GM23338 (cell line): Measurements from ENCODE around the gene ITGA3.

Experiments used
- CREB1 ChIP-seq: fragments of 250-450 bp; sonication (Bioruptor Pico); IDR thresholded peaks from 2 replicates; pipeline ENCODE4 v1.5.0; 2020; ENCODE audit warnings: low read depth, mild to moderate bottlenecking, moderate library complexity
- ETS1 ChIP-seq: IDR thresholded peaks from 2 replicates; pipeline ENCODE4 v1.6.1; 2016; ENCODE audit warnings: antibody characterized with exemption
- EZH2 ChIP-seq: fragments of 200-600 bp; sonication (generic); IDR thresholded peaks from one replicate; pipeline ENCODE4 v1.8.0; 2017; ENCODE audit warnings: antibody characterized with exemption, mild to moderate bottlenecking, low read depth; ENCODE audit not compliant: unreplicated experiment
- EZH2phosphoT487 ChIP-seq: fragments of 200-600 bp; sonication (generic); IDR thresholded peaks from one replicate; pipeline ENCODE4 v1.8.1; 2018; ENCODE audit warnings: antibody characterized with exemption; ENCODE audit not compliant: unreplicated experiment
- JUNB ChIP-seq: IDR thresholded peaks from one replicate; pipeline ENCODE4 v1.6.1; 2016; ENCODE audit warnings: antibody characterized with exemption; ENCODE audit not compliant: unreplicated experiment
- NANOG ChIP-seq: IDR thresholded peaks from 2 replicates; pipeline ENCODE4 v1.6.1; 2016; ENCODE audit warnings: antibody characterized with exemption, borderline replicate concordance
- POLR2AphosphoS5 ChIP-seq: IDR thresholded peaks from 2 replicates; pipeline ENCODE4 v1.6.1; 2016; ENCODE audit warnings: antibody characterized with exemption, low read depth
- REST ChIP-seq: IDR thresholded peaks from one replicate; pipeline ENCODE4 v1.6.1; 2018; ENCODE audit warnings: antibody characterized with exemption; ENCODE audit not compliant: unreplicated experiment
- STAT1 ChIP-seq: IDR thresholded peaks from one replicate; pipeline ENCODE4 v1.6.1; 2016; ENCODE audit warnings: antibody characterized with exemption; ENCODE audit not compliant: unreplicated experiment
- ZNF114 ChIP-seq: fragments of 250-450 bp; sonication (Bioruptor Pico); IDR thresholded peaks from 2 replicates; pipeline ENCODE4 v1.5.0; 2020; ENCODE audit warnings: mild to moderate bottlenecking, moderate library complexity
- ZNF331 ChIP-seq: fragments of 250-450 bp; sonication (Bioruptor Pico); IDR thresholded peaks from 2 replicates; pipeline ENCODE4 v1.5.0; 2020; ENCODE audit warnings: low read depth, mild to moderate bottlenecking, moderate library complexity
- ZNF462 ChIP-seq: fragments of 250-450 bp; sonication (Bioruptor Pico); IDR thresholded peaks from 2 replicates; pipeline ENCODE4 v1.5.0; 2020; ENCODE audit warnings: mild to moderate bottlenecking, moderate library complexity
- TF ChIP-seq, protein P1 (sequence below), 2 experiments: fragments of 200-600 bp in 1 of 2; sonication (generic) in 1 of 2; conservative IDR thresholded peaks; 2 replicates each; pipeline versions ENCODE4 v1.5.1 to v1.6.1; 2016 to 2017; ENCODE audit warnings: antibody characterized with exemption in 2 of 2, low read depth in 2 of 2, mild to moderate bottlenecking in 2 of 2, moderate library complexity in 1 of 2

DNA sequence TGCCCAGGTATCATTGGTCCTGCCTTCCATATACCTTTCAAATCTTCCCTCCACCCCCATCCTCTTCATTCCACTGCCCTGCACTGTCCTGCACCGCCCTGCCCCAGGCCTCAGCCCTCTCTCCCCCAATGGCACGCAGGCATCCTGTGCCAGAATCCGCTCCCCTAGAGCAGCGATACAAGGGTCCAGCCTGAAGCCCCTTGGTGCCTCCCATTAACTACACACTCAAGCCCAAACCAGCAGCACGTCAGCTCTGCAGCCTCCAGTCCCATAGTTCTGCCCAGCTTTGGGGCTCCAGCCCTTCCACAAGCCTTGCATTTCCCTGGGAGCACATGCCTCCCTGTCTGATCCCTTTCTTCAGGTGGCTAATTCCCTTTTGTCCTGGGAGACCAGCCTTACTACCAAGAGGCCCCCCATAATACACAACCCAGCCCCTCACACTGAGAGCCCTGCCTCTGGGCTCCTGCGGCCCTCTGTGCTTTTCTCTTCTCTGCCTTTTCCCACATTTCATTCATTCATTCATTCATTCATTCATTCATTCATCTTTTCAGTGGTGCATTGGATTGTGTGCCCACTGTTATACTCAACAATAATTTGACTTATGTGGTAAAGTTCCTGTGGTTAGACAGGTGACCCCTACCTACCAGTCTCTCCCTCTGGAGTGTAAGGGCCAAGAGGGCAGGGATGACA lies 34.1 kb upstream of the ITGA3 start:
- TF ChIP-seq EZH2 (no peak), ZNF331 (CRISPR knock-in tag) (no peak), NANOG (no peak), POLR2AphosphoS5 (no peak), EZH2phosphoT487 (no peak), CREB1 (CRISPR knock-in tag) (no peak), REST (no peak), JUNB (no peak), ETS1 (no peak), ZNF114 (CRISPR knock-in tag) (no peak), ZNF462 (CRISPR knock-in tag) (no peak), STAT1 (no peak)
- TF ChIP-seq, protein P1, sequence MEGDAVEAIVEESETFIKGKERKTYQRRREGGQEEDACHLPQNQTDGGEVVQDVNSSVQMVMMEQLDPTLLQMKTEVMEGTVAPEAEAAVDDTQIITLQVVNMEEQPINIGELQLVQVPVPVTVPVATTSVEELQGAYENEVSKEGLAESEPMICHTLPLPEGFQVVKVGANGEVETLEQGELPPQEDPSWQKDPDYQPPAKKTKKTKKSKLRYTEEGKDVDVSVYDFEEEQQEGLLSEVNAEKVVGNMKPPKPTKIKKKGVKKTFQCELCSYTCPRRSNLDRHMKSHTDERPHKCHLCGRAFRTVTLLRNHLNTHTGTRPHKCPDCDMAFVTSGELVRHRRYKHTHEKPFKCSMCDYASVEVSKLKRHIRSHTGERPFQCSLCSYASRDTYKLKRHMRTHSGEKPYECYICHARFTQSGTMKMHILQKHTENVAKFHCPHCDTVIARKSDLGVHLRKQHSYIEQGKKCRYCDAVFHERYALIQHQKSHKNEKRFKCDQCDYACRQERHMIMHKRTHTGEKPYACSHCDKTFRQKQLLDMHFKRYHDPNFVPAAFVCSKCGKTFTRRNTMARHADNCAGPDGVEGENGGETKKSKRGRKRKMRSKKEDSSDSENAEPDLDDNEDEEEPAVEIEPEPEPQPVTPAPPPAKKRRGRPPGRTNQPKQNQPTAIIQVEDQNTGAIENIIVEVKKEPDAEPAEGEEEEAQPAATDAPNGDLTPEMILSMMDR (conservative IDR thresholded peaks at IDR 0.05; ENCODE audit: low read depth in 2 of 2): no peak
